Muscle of leg (tissue), 11 donors: ENCODE data around the gene RGS16. TPM values are rescaled to one million over a fixed set of nuclear protein-coding genes. Genes with fewer than 3 reads are reported as not detected.

ENCODE experiments used
- DNase-seq: peaks from one replicate; pipeline ENCODE4 v3.0.0; 2013
- H3K27ac ChIP-seq: one replicate; pipeline ENCODE4 v1.5.1; 2013; ENCODE audit warnings: mild to moderate bottlenecking, low read length, control low read depth
- H3K27me3 ChIP-seq: one replicate; pipeline ENCODE4 v1.6.1; 2013; ENCODE audit warnings: low read length; ENCODE audit not compliant: control insufficient read depth, insufficient read depth
- H3K36me3 ChIP-seq: one replicate; pipeline ENCODE4 v1.6.1; 2013; ENCODE audit warnings: low read length; ENCODE audit not compliant: control insufficient read depth, insufficient read depth
- H3K4me1 ChIP-seq: one replicate; pipeline ENCODE4 v1.6.1; 2013; ENCODE audit warnings: low read length; ENCODE audit not compliant: control insufficient read depth, insufficient read depth
- H3K4me3 ChIP-seq: one replicate; pipeline ENCODE4 v1.5.1; 2013; ENCODE audit warnings: low read length, control low read depth
- H3K9me3 ChIP-seq: replicated peaks from 2 replicates; pipeline ENCODE4 v1.6.1; 2013; ENCODE audit warnings: low read depth, low read length; ENCODE audit not compliant: control insufficient read depth
- WGBS: methylation state at CpG from one replicate; pipeline ENCODE4 v1.1.5; 2013; ENCODE audit warnings: missing lambda C conversion rate; ENCODE audit not compliant: insufficient coverage; 5-methylcytosine and 5-hydroxymethylcytosine counted together
- polyA plus RNA-seq, 8 donors: library from polyadenylated mRNA; unstranded; fragments of 120-200 nt; gene quantifications; one replicate each; pipeline versions ENCODE4 v1.2.1 to v1.2.3, GENCODE V29; 2013; ENCODE audit warnings: inconsistent platforms in 1 of 8, low replicate concordance in 1 of 8; ENCODE audit not compliant: insufficient read length in 8 of 8, insufficient read depth in 1 of 8
- total RNA-seq: library from RNA; stranded (reverse); fragments of 120-200 nt; gene quantifications from one replicate; pipeline ENCODE4 v1.2.4, GENCODE V29; 2013

RGS16 gene
- total and polyA plus RNA-seq, 9 donors, result 5.4 to 17.4 (median 9.2) TPM

GRCh38 chr1:182631954-182632353, 27.8 kb upstream of the RGS16 start:
- no peak overlapping the region for H3K27ac ChIP-seq
- no peaks in the 10 kb centered on the region for H3K9me3 ChIP-seq
- H3K27me3 ChIP-seq, result no peaks in the 10 kb centered on the region
- no peak for DNase-seq
- H3K36me3 ChIP-seq, result no peaks in the 10 kb centered on the region
- no CpG with 5 or more reads among the region's 1 CpG for WGBS
- no peak overlapping the region for H3K4me3 ChIP-seq
- peaks cover 27% of the 10 kb centered on the region for H3K4me1 ChIP-seq

GRCh38 chr1:182631053-182631677, 27.0 kb upstream of the RGS16 start:
- DNase-seq, result no peak
- Histone ChIP-seq H3K4me3 (no peak overlapping the region), H3K27me3 (no peaks in the 10 kb centered on the region), H3K4me1 (peaks cover 27% of the 10 kb centered on the region), H3K36me3 (no peaks in the 10 kb centered on the region), H3K27ac (no peak overlapping the region), H3K9me3 (no peaks in the 10 kb centered on the region)

- Histone ChIP-seq H3K27me3 (no peaks in the 10 kb centered on the region), H3K36me3 (no peaks in the 10 kb centered on the region), H3K4me1 (peaks cover 30% of the 10 kb centered on the region), H3K9me3 (no peaks in the 10 kb centered on the region), H3K27ac (no peak overlapping the region), H3K4me3 (no peak overlapping the region)
- no CpG with 5 or more reads among the region's 1 CpG for WGBS
- DNase-seq, result no peak
These were observed 26.4 kb upstream of the RGS16 start for GRCh38 chr1:182630586-182630985.

GRCh38 chr1:182629499-182630096, 25.4 kb upstream of the RGS16 start:
- H3K27me3 ChIP-seq, result no peaks in the 10 kb centered on the region
- peaks cover 25% of the 10 kb centered on the region for H3K4me1 ChIP-seq
- no peaks in the 10 kb centered on the region for H3K36me3 ChIP-seq
- no peak overlapping the region for H3K27ac ChIP-seq
- H3K4me3 ChIP-seq, result no peak overlapping the region
- DNase-seq, result no peak
- no peaks in the 10 kb centered on the region for H3K9me3 ChIP-seq
- WGBS, result 67% methylated on average over 2 of the region's 3 CpGs

GRCh38 chr1:182629080-182629479, 24.9 kb upstream of the RGS16 start:
- Histone ChIP-seq H3K36me3 (no peaks in the 10 kb centered on the region), H3K4me3 (no peak overlapping the region), H3K9me3 (no peaks in the 10 kb centered on the region), H3K27ac (no peak overlapping the region), H3K4me1 (peaks cover 21% of the 10 kb centered on the region), H3K27me3 (no peaks in the 10 kb centered on the region)
- WGBS, result no CpG with 5 or more reads among the region's 2 CpGs
- DNase-seq, result peak; percentile 69

GRCh38 chr1:182628657-182629056, 24.5 kb upstream of the RGS16 start:
- Histone ChIP-seq H3K36me3 (no peaks in the 10 kb centered on the region), H3K9me3 (no peaks in the 10 kb centered on the region), H3K27ac (peak overlapping the region; percentile 47), H3K4me3 (no peak overlapping the region), H3K4me1 (peaks cover 20% of the 10 kb centered on the region), H3K27me3 (no peaks in the 10 kb centered on the region)
- no CpG with 5 or more reads among the region's 1 CpG for WGBS
- DNase-seq, result no peak

- DNase-seq, result no peak
- no peak overlapping the region for H3K27ac ChIP-seq
- WGBS, result no CpG with 5 or more reads among the region's 2 CpGs
These were observed 23.4 kb upstream of the RGS16 start for GRCh38 chr1:182627622-182628021.

GRCh38 chr1:182626527-182626926, 22.3 kb upstream of the RGS16 start:
- Histone ChIP-seq H3K27me3 (no peaks in the 10 kb centered on the region), H3K4me3 (no peak overlapping the region), H3K4me1 (peaks cover 26% of the 10 kb centered on the region), H3K36me3 (no peaks in the 10 kb centered on the region), H3K27ac (no peak overlapping the region), H3K9me3 (no peaks in the 10 kb centered on the region)
- WGBS, result no CpG with 5 or more reads among the region's 1 CpG
- DNase-seq, result no peak

More at GRCh38 chr1:182627622-182628021, 23.4 kb upstream of the RGS16 start:
- H3K4me1 ChIP-seq, result peaks cover 26% of the 10 kb centered on the region
- H3K27me3 ChIP-seq, result no peaks in the 10 kb centered on the region
- H3K4me3 ChIP-seq, result no peak overlapping the region
- no peaks in the 10 kb centered on the region for H3K36me3 ChIP-seq
- no peaks in the 10 kb centered on the region for H3K9me3 ChIP-seq

GRCh38 chr1:182625719-182626504, 21.7 kb upstream of the RGS16 start:
- 33% methylated on average over 1 of the region's 1 CpG for WGBS
- DNase-seq, result no peak
- no peaks in the 10 kb centered on the region for H3K36me3 ChIP-seq
- H3K4me1 ChIP-seq, result peaks cover 26% of the 10 kb centered on the region
- H3K27ac ChIP-seq, result no peak overlapping the region
- no peak overlapping the region for H3K4me3 ChIP-seq
- no peaks in the 10 kb centered on the region for H3K27me3 ChIP-seq
- H3K9me3 ChIP-seq, result no peaks in the 10 kb centered on the region

GRCh38 chr1:182625024-182625423, 20.8 kb upstream of the RGS16 start:
- Histone ChIP-seq H3K4me1 (peaks cover 26% of the 10 kb centered on the region), H3K9me3 (no peaks in the 10 kb centered on the region), H3K27ac (no peak overlapping the region), H3K4me3 (no peak overlapping the region), H3K27me3 (no peaks in the 10 kb centered on the region), H3K36me3 (no peaks in the 10 kb centered on the region)
- DNase-seq, result no peak
- WGBS, result no CpG with 5 or more reads among the region's 3 CpGs
